K562 (cell line): ENCODE measurements around the gene ZFYVE28. TPM values are rescaled to one million over a fixed set of nuclear protein-coding genes. Genes with fewer than 3 reads are reported as not detected.

ENCODE experiments used
- ATF7 ChIP-seq: fragments of 450-650 bp; IDR thresholded peaks from 2 replicates; pipeline ENCODE4 v1.7.1; 2014; ENCODE audit warnings: mild to moderate bottlenecking, moderate library complexity
- BMI1 ChIP-seq: fragments of 150-350 bp; IDR thresholded peaks from 2 replicates; pipeline ENCODE4 v1.6.1; 2014; ENCODE audit warnings: low read length
- CEBPB ChIP-seq: fragments of 450-650 bp; IDR thresholded peaks from 2 replicates; pipeline ENCODE4 v1.6.1; 2016; ENCODE audit warnings: missing genetic modification characterization, missing compliant biosample characterization
- CSDE1 ChIP-seq, 2 experiments: fragments of 450-650 bp; IDR thresholded peaks; 2 replicates each; pipeline ENCODE4 v1.6.1; 2016; ENCODE audit warnings: mild to moderate bottlenecking in 1 of 2
- FOXK2 ChIP-seq, 2 experiments: fragments of 450-650 bp; IDR thresholded peaks in 1 of 2; conservative IDR thresholded peaks in 1 of 2; 2 replicates each; pipeline ENCODE4 v1.6.1; 2016; ENCODE audit warnings: low read depth in 2 of 2, mild to moderate bottlenecking in 1 of 2
- HEY1 ChIP-seq: fragments of 250-450 bp; sonication (Bioruptor Pico); IDR thresholded peaks from 2 replicates; pipeline ENCODE4 v1.5.0; 2020; ENCODE audit warnings: mild to moderate bottlenecking, moderate library complexity, borderline replicate concordance
- KAT2B ChIP-seq: IDR thresholded peaks from one replicate; pipeline ENCODE4 v1.6.1; 2012; ENCODE audit warnings: low read depth, mild to moderate bottlenecking, control low read depth, inconsistent platforms, low read length, moderate library complexity
- KDM4B ChIP-seq, 2 experiments: fragments of 450-650 bp in 1 of 2; sonication (generic) in 1 of 2; IDR thresholded peaks; 2 replicates each; pipeline ENCODE4 v1.6.1; 2016 to 2017; ENCODE audit warnings: borderline replicate concordance in 2 of 2, antibody characterized with exemption in 1 of 2, low read depth in 1 of 2, mild to moderate bottlenecking in 1 of 2
- MGA ChIP-seq: fragments of 450-650 bp; IDR thresholded peaks from 2 replicates; pipeline ENCODE4 v1.6.1; 2016; ENCODE audit warnings: mild to moderate bottlenecking, moderate library complexity
- NEUROD1 ChIP-seq: fragments of 150-350 bp; IDR thresholded peaks from 2 replicates; pipeline ENCODE4 v1.6.1; 2014; ENCODE audit warnings: borderline replicate concordance, low read length, low read depth; ENCODE audit not compliant: partially characterized antibody
- ZFP91 ChIP-seq: sonication (generic); formaldehyde crosslinking; IDR thresholded peaks from 2 replicates; pipeline ENCODE4 v1.8.0; 2022; ENCODE audit warnings: mild to moderate bottlenecking, missing genetic modification reagents
- polyA plus RNA-seq, 8 experiments: library from polyadenylated mRNA; depleted of rRNA in 4 of 8; stranded (reverse) in 5 of 8; unstranded in 3 of 8; fragments of >200 nt; fragmentation: Nextera tagmentation in 2 of 8; fragmentation: Illumina TruSeq in 1 of 8; extraction: Ambion mirVana in 2 of 8; extraction: Trizol in 1 of 8; gene quantifications; 2 replicates each; pipeline versions ENCODE4 v1.2.1 to v1.2.3, GENCODE V29; 2011 to 2014; ENCODE audit warnings: inconsistent platforms in 1 of 8, missing spikeins in 1 of 8
- total RNA-seq, 7 experiments: library from RNA; depleted of rRNA in 6 of 7; stranded (reverse); fragments of >200 nt in 6 of 7; fragmentation: Illumina TruSeq in 2 of 7; extraction: Trizol in 2 of 7; gene quantifications; 2 replicates each; pipeline versions ENCODE4 v1.2.1 to v1.2.3, GENCODE V29; 2011 to 2021; ENCODE audit warnings: low replicate concordance in 1 of 7
- TF ChIP-seq, protein P1 (sequence below), 2 experiments: IDR thresholded peaks; 2 replicates each; pipeline ENCODE4 v1.6.1; 2011; ENCODE audit warnings: borderline replicate concordance in 1 of 2, control low read depth in 1 of 2, low read depth in 1 of 2, low read length in 1 of 2, mild to moderate bottlenecking in 1 of 2, mixed read lengths in 1 of 2, moderate library complexity in 1 of 2; ENCODE audit not compliant: insufficient read depth in 1 of 2, insufficient read length in 1 of 2, poor library complexity in 1 of 2, severe bottlenecking in 1 of 2; ENCODE audit errors: extremely low read depth in 1 of 2

ZFYVE28 gene
- total and polyA plus RNA-seq, 9 of the 15 experiments (the other 6 are each of a cell fraction or from before 2014, with no cell fraction given) = 1.3 to 24.8 (median 8.9) TPM

- TF ChIP-seq MGA (peak; percentile 52; the same call in 1 of the 2 replicates), ATF7 (peak; percentile 74), FOXK2 (conservative IDR thresholded peaks at IDR 0.05 in 1 of 2, IDR thresholded peaks at IDR 0.05 in 1 of 2; ENCODE audit: low read depth in 2 of 2) (peak in 1 of 2 experiments; percentile 29; a peak in 1 of 4 replicates), KDM4B (IDR thresholded peaks at IDR 0.05; ENCODE audit: borderline replicate concordance in 2 of 2, low read depth in 1 of 2) (no peak), NEUROD1 (peak; percentile 91), BMI1 (no peak), CEBPB (tag) (no peak), CSDE1 (IDR thresholded peaks at IDR 0.05) (no peak), ZFP91 (CRISPR knock-in tag) (no peak), KAT2B (no peak), HEY1 (CRISPR knock-in tag) (no peak)
- TF ChIP-seq, protein P1, sequence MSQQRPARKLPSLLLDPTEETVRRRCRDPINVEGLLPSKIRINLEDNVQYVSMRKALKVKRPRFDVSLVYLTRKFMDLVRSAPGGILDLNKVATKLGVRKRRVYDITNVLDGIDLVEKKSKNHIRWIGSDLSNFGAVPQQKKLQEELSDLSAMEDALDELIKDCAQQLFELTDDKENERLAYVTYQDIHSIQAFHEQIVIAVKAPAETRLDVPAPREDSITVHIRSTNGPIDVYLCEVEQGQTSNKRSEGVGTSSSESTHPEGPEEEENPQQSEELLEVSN (IDR thresholded peaks at IDR 0.05; ENCODE audit: borderline replicate concordance in 1 of 2, extremely low read depth in 1 of 2, insufficient read depth in 1 of 2, insufficient read length in 1 of 2, low read depth in 1 of 2, low read length in 1 of 2, poor library complexity in 1 of 2, severe bottlenecking in 1 of 2) = peak; percentile 41 to 65
These were observed 156.1 kb downstream of the ZFYVE28 start (continued) for GRCh38 chr4:2262145-2262943.
